Measurements from ENCODE around the gene ATP8B4.

The ATP8B4 gene

GRCh38 chr15:49908236-49908932 is 210.6 kb downstream of the ATP8B4 start:
- in situ Hi-C loops (cut with HindIII; ENCODE audit: low sequenced_read_pairs), result no loop called here
- no peak overlapping the region for H3K4me3 ChIP-seq (ENCODE audit: low read depth, low read length)
- no peak for TF ChIP-seq CTCF (IDR thresholded peaks at IDR 0.05; ENCODE audit: low read depth, low read length, missing control alignments)
- no peak for DNase-seq (ENCODE audit: low read depth)

DNA sequence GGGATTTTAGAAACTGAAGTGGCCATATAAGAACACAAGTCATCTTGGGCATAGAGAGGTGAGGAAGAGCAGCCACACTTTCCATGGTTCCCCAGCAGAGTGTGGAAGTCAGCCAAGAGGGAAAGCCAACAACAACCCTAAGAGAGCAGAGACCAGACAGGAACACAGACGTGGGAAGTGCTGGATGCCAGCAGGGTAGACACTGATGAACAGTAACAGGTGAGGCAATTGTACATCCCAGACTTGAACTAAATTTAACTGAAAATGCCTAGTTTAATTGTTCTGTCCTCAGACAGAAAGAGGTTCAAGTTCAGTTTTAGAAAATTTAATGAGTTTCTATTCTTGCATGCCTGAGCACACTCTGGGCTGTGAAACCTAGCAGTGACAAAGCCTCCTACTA is 212.1 kb downstream of the ATP8B4 start:
- no peak overlapping the region for H3K4me3 ChIP-seq (ENCODE audit: low read depth, low read length)
- TF ChIP-seq CTCF (IDR thresholded peaks at IDR 0.05; ENCODE audit: low read depth, low read length, missing control alignments), result no peak
- DNase-seq (ENCODE audit: low read depth), result no peak
- in situ Hi-C loops (cut with HindIII; ENCODE audit: low sequenced_read_pairs), result no loop called here

- TF ChIP-seq CTCF (IDR thresholded peaks at IDR 0.05; ENCODE audit: low read depth, low read length, missing control alignments), result no peak
- in situ Hi-C loops (cut with HindIII; ENCODE audit: low sequenced_read_pairs), result no loop called here
- no peak overlapping the region for H3K4me3 ChIP-seq (ENCODE audit: low read depth, low read length)
- DNase-seq (ENCODE audit: low read depth), result no peak
These were observed 213.8 kb downstream of the ATP8B4 start for GRCh38 chr15:49905221-49905620.

- TF ChIP-seq CTCF (IDR thresholded peaks at IDR 0.05; ENCODE audit: low read depth, low read length, missing control alignments), result no peak
- no peak overlapping the region for H3K4me3 ChIP-seq (ENCODE audit: low read depth, low read length)
- in situ Hi-C loops (cut with HindIII; ENCODE audit: low sequenced_read_pairs), result no loop called here
- DNase-seq (ENCODE audit: low read depth), result no peak
These were observed 214.7 kb downstream of the ATP8B4 start for GRCh38 chr15:49904296-49904695.

- in situ Hi-C loops (cut with HindIII; ENCODE audit: low sequenced_read_pairs), result no loop called here
- no peak for TF ChIP-seq CTCF (IDR thresholded peaks at IDR 0.05; ENCODE audit: low read depth, low read length, missing control alignments)
- no peak overlapping the region for H3K4me3 ChIP-seq (ENCODE audit: low read depth, low read length)
- DNase-seq (ENCODE audit: low read depth), result peak; percentile 20
These were observed 216.1 kb downstream of the ATP8B4 start for GRCh38 chr15:49902685-49903501.

DNA sequence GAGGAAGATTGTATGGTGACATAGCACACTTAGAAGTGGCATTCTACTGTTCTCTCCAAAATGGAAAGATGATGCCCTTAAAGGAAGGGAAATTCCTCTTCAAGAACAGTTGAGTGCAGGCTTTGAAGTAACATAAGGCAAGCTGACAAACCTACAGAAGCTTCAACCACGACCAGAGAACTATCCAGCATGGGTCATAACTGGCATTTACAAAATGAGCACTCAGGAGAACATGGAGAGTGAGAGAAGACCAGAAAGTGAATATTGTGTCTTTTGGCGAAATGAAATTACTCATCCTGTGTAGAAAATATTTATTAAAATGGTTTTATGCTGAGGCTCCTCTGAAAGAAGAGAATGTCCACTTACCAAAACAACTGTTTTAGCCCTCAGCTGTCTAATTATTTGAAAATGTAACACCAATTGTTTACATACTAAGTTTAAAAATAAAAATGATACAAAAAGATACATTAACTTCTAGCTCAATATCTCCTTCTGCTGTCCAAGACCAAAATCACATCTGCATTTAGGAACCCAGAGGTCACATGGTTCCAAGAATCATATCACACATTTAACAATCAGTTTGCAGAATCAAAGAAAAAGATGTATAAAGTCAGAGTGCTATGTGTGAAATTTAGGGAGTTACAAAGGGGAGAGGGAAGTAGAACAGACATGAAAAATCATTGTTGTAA is 216.9 kb downstream of the ATP8B4 start:
- DNase-seq (ENCODE audit: low read depth), result peak; percentile 35
- peak; percentile 37 for TF ChIP-seq CTCF (IDR thresholded peaks at IDR 0.05; ENCODE audit: low read depth, low read length, missing control alignments)
- no peak overlapping the region for H3K4me3 ChIP-seq (ENCODE audit: low read depth, low read length)
- in situ Hi-C loops (cut with HindIII; ENCODE audit: low sequenced_read_pairs), result no loop called here
